NT2/D1 (cell line): ENCODE results near the gene PHF21B.

Experiments used
- DNase-seq: peaks from one replicate; pipeline ENCODE4 v3.0.0-alpha.2; 2011; ENCODE audit warnings: low read depth, low spot score
- H3K27me3 ChIP-seq: 2 replicates; pipeline ENCODE4 v1.6.0; 2011; ENCODE audit warnings: mild to moderate bottlenecking; ENCODE audit not compliant: insufficient read length, insufficient read depth
- H3K36me3 ChIP-seq: 2 replicates; pipeline ENCODE4 v1.6.1; 2011; ENCODE audit warnings: mild to moderate bottlenecking, low read length, mixed read lengths; ENCODE audit not compliant: insufficient read depth, insufficient read length
- H3K4me1 ChIP-seq: 2 replicates; pipeline ENCODE4 v1.5.1; 2011; ENCODE audit not compliant: insufficient read depth, insufficient read length
- H3K4me3 ChIP-seq: 2 replicates; pipeline ENCODE4 v1.5.1; 2011; ENCODE audit warnings: low read depth; ENCODE audit not compliant: insufficient read length
- H3K9ac ChIP-seq: 2 replicates; pipeline ENCODE4 v1.6.0; 2011; ENCODE audit warnings: low read depth; ENCODE audit not compliant: insufficient read length
- H3K9me3 ChIP-seq: 2 replicates; pipeline ENCODE4 v1.5.1; 2011; ENCODE audit warnings: mild to moderate bottlenecking, low read length; ENCODE audit not compliant: insufficient read depth
- SUZ12 ChIP-seq: IDR thresholded peaks from 2 replicates; pipeline ENCODE4 v1.6.1; 2011; ENCODE audit not compliant: insufficient read length, insufficient read depth; ENCODE audit errors: extremely low read depth
- YY1 ChIP-seq: IDR thresholded peaks from 2 replicates; pipeline ENCODE4 v1.6.1; 2011; ENCODE audit not compliant: insufficient read length, insufficient read depth
- ZNF274 ChIP-seq: IDR thresholded peaks from 2 replicates; pipeline ENCODE4 v1.6.1; 2011; ENCODE audit warnings: mild to moderate bottlenecking, low read depth, low read length

PHF21B gene

GRCh38 chr22:44990328-44990727 lies 19.5 kb downstream of the PHF21B start:
- Histone ChIP-seq H3K36me3 (peaks cover 9% of the 10 kb centered on the region), H3K4me1 (peaks cover 4% of the 10 kb centered on the region), H3K9me3 (no peaks in the 10 kb centered on the region), H3K4me3 (no peak overlapping the region), H3K27me3 (no peaks in the 10 kb centered on the region), H3K9ac (no peak overlapping the region)
- no peak for TF ChIP-seq ZNF274
- DNase-seq, result no peak

GRCh38 chr22:44988671-44989070 lies 21.1 kb downstream of the PHF21B start:
- no peaks in the 10 kb centered on the region for H3K9me3 ChIP-seq
- DNase-seq, result no peak
- TF ChIP-seq YY1, result no peak
- no peak for TF ChIP-seq SUZ12
- TF ChIP-seq ZNF274, result no peak
- H3K36me3 ChIP-seq, result peaks cover 9% of the 10 kb centered on the region
- H3K27me3 ChIP-seq, result no peaks in the 10 kb centered on the region
- H3K4me3 ChIP-seq, result no peak overlapping the region
- H3K4me1 ChIP-seq, result peaks cover 2% of the 10 kb centered on the region
- no peak overlapping the region for H3K9ac ChIP-seq

GRCh38 chr22:44986926-44987325 lies 22.9 kb downstream of the PHF21B start:
- Histone ChIP-seq H3K27me3 (no peaks in the 10 kb centered on the region), H3K9ac (no peak overlapping the region), H3K9me3 (no peaks in the 10 kb centered on the region), H3K4me3 (no peak overlapping the region), H3K4me1 (no peaks in the 10 kb centered on the region), H3K36me3 (peaks cover 9% of the 10 kb centered on the region)
- TF ChIP-seq SUZ12, result no peak
- TF ChIP-seq YY1, result no peak
- TF ChIP-seq ZNF274, result no peak
- DNase-seq, result no peak

- peaks cover 9% of the 10 kb centered on the region for H3K36me3 ChIP-seq
Measured at GRCh38 chr22:44985906-44986527, 23.8 kb downstream of the PHF21B start.

GRCh38 chr22:44983878-44984482 lies 25.8 kb downstream of the PHF21B start:
- Histone ChIP-seq H3K4me3 (no peak overlapping the region), H3K27me3 (no peaks in the 10 kb centered on the region), H3K4me1 (peaks cover 4% of the 10 kb centered on the region), H3K9me3 (no peaks in the 10 kb centered on the region), H3K9ac (no peak overlapping the region), H3K36me3 (peaks cover 7% of the 10 kb centered on the region)
- no peak for DNase-seq
- no peak for TF ChIP-seq ZNF274
- TF ChIP-seq SUZ12, result no peak
- no peak for TF ChIP-seq YY1

More at GRCh38 chr22:44985906-44986527, 23.8 kb downstream of the PHF21B start:
- H3K9ac ChIP-seq, result no peak overlapping the region
- DNase-seq, result no peak
- peaks cover 4% of the 10 kb centered on the region for H3K4me1 ChIP-seq
- TF ChIP-seq ZNF274, result no peak
- TF ChIP-seq SUZ12, result no peak
- TF ChIP-seq YY1, result no peak
- no peaks in the 10 kb centered on the region for H3K27me3 ChIP-seq
- no peak overlapping the region for H3K4me3 ChIP-seq
- H3K9me3 ChIP-seq, result no peaks in the 10 kb centered on the region

GRCh38 chr22:44982445-44982844 lies 27.4 kb downstream of the PHF21B start:
- peaks cover 4% of the 10 kb centered on the region for H3K36me3 ChIP-seq
- no peak for DNase-seq
- H3K9ac ChIP-seq, result no peak overlapping the region
- no peak overlapping the region for H3K4me3 ChIP-seq
- TF ChIP-seq YY1 (no peak), SUZ12 (no peak), ZNF274 (no peak)
- peaks cover 4% of the 10 kb centered on the region for H3K4me1 ChIP-seq
- H3K9me3 ChIP-seq, result no peaks in the 10 kb centered on the region
- H3K27me3 ChIP-seq, result no peaks in the 10 kb centered on the region

GRCh38 chr22:44981857-44982256 lies 27.9 kb downstream of the PHF21B start:
- Histone ChIP-seq H3K9ac (no peak overlapping the region), H3K27me3 (no peaks in the 10 kb centered on the region), H3K36me3 (peaks cover 4% of the 10 kb centered on the region), H3K4me3 (no peak overlapping the region), H3K4me1 (peaks cover 4% of the 10 kb centered on the region), H3K9me3 (no peaks in the 10 kb centered on the region)
- DNase-seq, result no peak
- TF ChIP-seq ZNF274, result no peak
- no peak for TF ChIP-seq SUZ12
- TF ChIP-seq YY1, result no peak

- H3K4me1 ChIP-seq, result peaks cover 8% of the 10 kb centered on the region
- H3K27me3 ChIP-seq, result no peaks in the 10 kb centered on the region
- H3K9ac ChIP-seq, result no peak overlapping the region
- no peak for DNase-seq
- TF ChIP-seq ZNF274 (no peak), YY1 (no peak), SUZ12 (no peak)
- no peak overlapping the region for H3K4me3 ChIP-seq
- H3K9me3 ChIP-seq, result no peaks in the 10 kb centered on the region
- no peaks in the 10 kb centered on the region for H3K36me3 ChIP-seq
Measured at GRCh38 chr22:44979154-44979553, 30.7 kb downstream of the PHF21B start.
